ENCODE results near the gene LIN7C.

LIN7C gene

GRCh38 chr11:27447288-27448183 is 59.0 kb downstream of the LIN7C start:
- DNase-seq (ENCODE audit: low read depth), result no peak

- DNase-seq (ENCODE audit: low read depth), result no peak
Observed at GRCh38 chr11:27445625-27446024, 60.9 kb downstream of the LIN7C start.

- DNase-seq (ENCODE audit: low read depth), result no peak
Observed at GRCh38 chr11:27444801-27445215, 61.8 kb downstream of the LIN7C start.
